ENCODE results near the gene CEBPA. TPM values are rescaled to one million over a fixed set of nuclear protein-coding genes. Genes with fewer than 3 reads are reported as not detected.

Gene CEBPA
- total RNA-seq, 1 experiment from 2014 or later = 1.2 TPM

- intact Hi-C loops (cut with micrococcal nuclease; ENCODE audit: unreplicated experiment) = no loop called here
- no peak overlapping the region for H3K27ac Mint-ChIP-seq (ENCODE audit: unreplicated experiment)
- TF ChIP-seq CTCF (IDR thresholded peaks at IDR 0.05; ENCODE audit: unreplicated experiment) = no peak
- H3K4me1 Mint-ChIP-seq (ENCODE audit: low read depth, unreplicated experiment) = no peaks in the 10 kb centered on the region
- no TSS peak for BruUV-seq (replicated peaks)
- H3K27me3 Mint-ChIP-seq (ENCODE audit: unreplicated experiment) = peaks cover 87% of the 10 kb centered on the region
- H3K9me3 Mint-ChIP-seq (ENCODE audit: low read depth, unreplicated experiment) = no peaks in the 10 kb centered on the region
- DNase-seq = no peak
- no peak overlapping the region for H3K4me3 Mint-ChIP-seq (ENCODE audit: low read depth, unreplicated experiment)
- CTCF ChIA-PET = no interaction called here
- no peaks in the 10 kb centered on the region for H3K36me3 Mint-ChIP-seq (ENCODE audit: insufficient read depth, unreplicated experiment)
These were observed 41.5 kb downstream of the CEBPA start for GRCh38 chr19:33260628-33261418.

- BruUV-seq (replicated peaks) = no TSS peak
- no peak for TF ChIP-seq CTCF (IDR thresholded peaks at IDR 0.05; ENCODE audit: unreplicated experiment)
- DNase-seq = no peak
- no peaks in the 10 kb centered on the region for H3K4me1 Mint-ChIP-seq (ENCODE audit: low read depth, unreplicated experiment)
- H3K9me3 Mint-ChIP-seq (ENCODE audit: low read depth, unreplicated experiment) = no peaks in the 10 kb centered on the region
- H3K27me3 Mint-ChIP-seq (ENCODE audit: unreplicated experiment) = peaks cover 91% of the 10 kb centered on the region
- H3K36me3 Mint-ChIP-seq (ENCODE audit: insufficient read depth, unreplicated experiment) = no peaks in the 10 kb centered on the region
- H3K27ac Mint-ChIP-seq (ENCODE audit: unreplicated experiment) = no peak overlapping the region
- CTCF ChIA-PET = interaction anchor here (0.6 to 1.2 kb wide), 2 partner anchors 9 to 179 kb away, joined by 3 to 5 read pairs; partner anchors contain the start of gene GPATCH1
- intact Hi-C loops (cut with micrococcal nuclease; ENCODE audit: unreplicated experiment) = no loop called here
- H3K4me3 Mint-ChIP-seq (ENCODE audit: low read depth, unreplicated experiment) = no peak overlapping the region
These were observed 42.8 kb downstream of the CEBPA start for GRCh38 chr19:33259539-33259938.

GRCh38 chr19:33257828-33258227, 44.5 kb downstream of the CEBPA start:
- TF ChIP-seq CTCF (IDR thresholded peaks at IDR 0.05; ENCODE audit: unreplicated experiment) = no peak
- intact Hi-C loops (cut with micrococcal nuclease; ENCODE audit: unreplicated experiment) = no loop called here
- no peak overlapping the region for H3K27ac Mint-ChIP-seq (ENCODE audit: unreplicated experiment)
- BruUV-seq (replicated peaks) = no TSS peak
- no peaks in the 10 kb centered on the region for H3K9me3 Mint-ChIP-seq (ENCODE audit: low read depth, unreplicated experiment)
- no peaks in the 10 kb centered on the region for H3K4me1 Mint-ChIP-seq (ENCODE audit: low read depth, unreplicated experiment)
- no peak overlapping the region for H3K4me3 Mint-ChIP-seq (ENCODE audit: low read depth, unreplicated experiment)
- DNase-seq = no peak
- CTCF ChIA-PET = no interaction called here
- no peaks in the 10 kb centered on the region for H3K36me3 Mint-ChIP-seq (ENCODE audit: insufficient read depth, unreplicated experiment)
- peaks cover 75% of the 10 kb centered on the region for H3K27me3 Mint-ChIP-seq (ENCODE audit: unreplicated experiment)

DNA sequence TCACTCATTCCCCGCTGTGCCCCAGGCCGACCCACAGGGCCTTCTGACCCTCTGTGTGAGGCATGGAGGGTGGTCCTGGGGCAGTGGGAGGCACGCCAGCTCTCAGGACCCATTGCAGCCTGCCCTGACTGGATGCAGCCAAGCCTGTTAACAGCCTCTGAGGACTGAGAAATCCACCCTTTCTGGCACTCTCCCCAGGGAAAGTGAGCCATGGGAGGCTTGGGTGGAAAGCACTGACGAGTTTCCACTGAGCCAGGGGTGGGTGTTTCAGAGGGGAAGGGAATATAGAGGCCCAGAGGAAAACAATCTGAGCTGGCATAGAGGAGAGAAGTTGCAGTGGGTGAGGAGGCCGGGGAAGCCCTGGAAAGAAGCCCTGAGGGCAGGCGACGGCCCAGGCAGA, 46.1 kb downstream of the CEBPA start:
- Mint-ChIP-seq H3K9me3 (ENCODE audit: low read depth, unreplicated experiment) (no peaks in the 10 kb centered on the region), H3K4me1 (ENCODE audit: low read depth, unreplicated experiment) (no peaks in the 10 kb centered on the region), H3K36me3 (ENCODE audit: insufficient read depth, unreplicated experiment) (no peaks in the 10 kb centered on the region), H3K27me3 (ENCODE audit: unreplicated experiment) (peaks cover 59% of the 10 kb centered on the region), H3K4me3 (ENCODE audit: low read depth, unreplicated experiment) (no peak overlapping the region), H3K27ac (ENCODE audit: unreplicated experiment) (no peak overlapping the region)
- intact Hi-C loops (cut with micrococcal nuclease; ENCODE audit: unreplicated experiment) = no loop called here
- no peak for TF ChIP-seq CTCF (IDR thresholded peaks at IDR 0.05; ENCODE audit: unreplicated experiment)
- DNase-seq = no peak
- CTCF ChIA-PET = interaction anchor here (0.7 to 1.3 kb wide), 2 partner anchors 10 to 121 kb away, joined by 3 to 6 read pairs; no protein-coding TSS in a partner anchor
- BruUV-seq (replicated peaks) = no TSS peak
